HFF-Myc (cell line): ENCODE measurements around the gene SMG7.

ENCODE experiments used
- DNase-seq: peaks from one replicate; pipeline ENCODE4 v3.0.0-alpha.2; 2011; ENCODE audit warnings: low read depth; ENCODE audit errors: extremely low read depth
- H3K4me3 ChIP-seq: replicated peaks from 2 replicates; pipeline ENCODE4 v1.5.1; 2011; ENCODE audit warnings: low read depth, mild to moderate bottlenecking, control low read depth, low read length
- CTCF ChIP-seq: IDR thresholded peaks from 2 replicates; pipeline ENCODE4 v1.5.1; 2012; ENCODE audit warnings: mild to moderate bottlenecking, low read depth, low read length, control low read depth; ENCODE audit errors: missing control alignments

The SMG7 gene

DNA sequence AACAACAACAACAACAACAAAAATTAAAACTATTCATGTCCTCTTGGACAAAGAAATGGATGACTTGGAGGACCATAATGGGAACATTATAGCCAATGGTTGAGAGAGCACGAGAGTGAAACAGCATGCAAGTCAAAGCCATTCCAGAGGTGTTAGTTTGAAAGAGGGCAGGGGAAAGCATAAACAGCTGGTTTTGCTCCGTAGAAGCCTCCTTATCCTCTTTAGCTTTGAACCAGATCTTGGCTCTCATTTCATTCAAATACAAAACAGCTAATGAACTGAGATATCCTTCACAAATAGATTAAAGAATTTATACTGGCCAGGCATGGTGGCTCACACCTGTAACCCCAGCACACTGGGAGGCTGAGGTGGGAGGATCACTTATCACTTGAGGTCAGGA is 8.7 kb upstream of the SMG7 start:
- no peak for TF ChIP-seq CTCF
- DNase-seq, result no peak
- H3K4me3 ChIP-seq, result no peak overlapping the region

GRCh38 chr1:183466781-183467180 is 5.5 kb upstream of the SMG7 start:
- no peak for TF ChIP-seq CTCF
- DNase-seq, result no peak
- H3K4me3 ChIP-seq, result no peak overlapping the region

DNA sequence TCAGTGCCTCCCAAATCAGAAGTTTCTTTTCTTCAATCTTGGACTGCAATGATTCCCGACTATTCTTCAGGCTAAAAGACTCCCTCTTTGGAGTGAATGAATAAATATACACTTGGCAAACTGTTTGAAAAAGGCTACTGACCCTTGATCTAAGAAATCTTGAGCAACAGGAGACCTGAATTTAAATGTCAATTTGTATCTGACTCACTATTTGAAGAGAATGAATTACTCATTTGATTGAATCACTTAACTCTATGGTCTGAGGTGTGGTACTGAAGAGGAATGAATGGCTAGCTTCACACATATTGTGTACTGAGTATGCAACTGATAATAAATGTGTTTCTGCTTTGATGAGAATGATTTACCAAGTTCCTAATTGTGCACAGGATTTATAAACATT is 4.6 kb upstream of the SMG7 start:
- no peak overlapping the region for H3K4me3 ChIP-seq
- DNase-seq, result no peak
- TF ChIP-seq CTCF, result no peak

GRCh38 chr1:183470147-183470960 is 1.9 kb upstream of the SMG7 start:
- TF ChIP-seq CTCF, result peak; percentile 30
- peak overlapping the region; percentile 93 for H3K4me3 ChIP-seq
- peak; percentile 33 for DNase-seq

GRCh38 chr1:183470961-183471742 is 1.1 kb upstream of the SMG7 start:
- peak overlapping the region; percentile 93 for H3K4me3 ChIP-seq
- peak; percentile 33 for DNase-seq
- no peak for TF ChIP-seq CTCF

- TF ChIP-seq CTCF, result no peak
- H3K4me3 ChIP-seq, result peak overlapping the region; percentile 93
Measured at GRCh38 chr1:183471743-183472487, 384 bp upstream of the SMG7 start.

More at GRCh38 chr1:183471743-183472487, 384 bp upstream of the SMG7 start:
- DNase-seq, result peak; percentile 96
